Calu3 (cell line): ENCODE data around the gene KLHL5. TPM values are rescaled to one million over a fixed set of nuclear protein-coding genes. Genes with fewer than 3 reads are reported as not detected.

Experiments used
- BruUV-seq: library from RNA; stranded (reverse); fragments of 400-500 nt; replicated peaks from 2 replicates; lab custom pipeline; 2021; lab: Mats Ljungman, UMichigan
- CTCF ChIA-PET: fragments of 300-600 bp; sonication (Branson Sonifier 250); formaldehyde crosslinking; loops from one replicate; lab custom pipeline; 2022; ENCODE audit warnings: antibody characterized with exemption; lab: Charles Lee
- DNase-seq: peaks from one replicate; pipeline ENCODE4 v3.0.0; 2022
- H3K27ac Mint-ChIP-seq: one replicate; pipeline ENCODE4 v1.8.0; 2022; ENCODE audit warnings: mixed read lengths; ENCODE audit not compliant: unreplicated experiment
- H3K27me3 Mint-ChIP-seq: one replicate; pipeline ENCODE4 v1.8.0; 2022; ENCODE audit warnings: mixed read lengths; ENCODE audit not compliant: unreplicated experiment
- H3K36me3 Mint-ChIP-seq: one replicate; pipeline ENCODE4 v1.8.0; 2022; ENCODE audit warnings: mild to moderate bottlenecking, moderate library complexity, mixed read lengths; ENCODE audit not compliant: insufficient read depth, unreplicated experiment
- H3K4me1 Mint-ChIP-seq: one replicate; pipeline ENCODE4 v1.8.0; 2022; ENCODE audit warnings: mild to moderate bottlenecking, low read depth, mixed read lengths; ENCODE audit not compliant: unreplicated experiment
- H3K4me3 Mint-ChIP-seq: one replicate; pipeline ENCODE4 v1.8.0; 2022; ENCODE audit warnings: mild to moderate bottlenecking, low read depth, moderate library complexity, mixed read lengths; ENCODE audit not compliant: unreplicated experiment
- H3K9me3 Mint-ChIP-seq: one replicate; pipeline ENCODE4 v1.8.0; 2022; ENCODE audit warnings: low read depth, mixed read lengths; ENCODE audit not compliant: unreplicated experiment
- CTCF ChIP-seq: fragments of 200-600 bp; IDR thresholded peaks from one replicate; pipeline ENCODE4 v1.8.0; 2022; ENCODE audit warnings: antibody characterized with exemption; ENCODE audit not compliant: unreplicated experiment
- intact Hi-C: fragments of 100-400 bp; cut with micrococcal nuclease; formaldehyde crosslinking; loops from one replicate; pipeline ENCODE4 v1.10.0; 2022; ENCODE audit not compliant: unreplicated experiment
- total RNA-seq: library from RNA; stranded (reverse); gene quantifications from 2 replicates; pipeline ENCODE4 v1.2.3, GENCODE V29; 2022

The KLHL5 gene
- total RNA-seq, 1 experiment from 2014 or later, result 57.4 TPM

- Mint-ChIP-seq H3K27me3 (no peaks in the 10 kb centered on the region), H3K9me3 (peaks cover 2% of the 10 kb centered on the region), H3K4me1 (peaks cover 9% of the 10 kb centered on the region), H3K4me3 (no peak overlapping the region), H3K36me3 (no peaks in the 10 kb centered on the region), H3K27ac (no peak overlapping the region)
- no TSS peak for BruUV-seq
- CTCF ChIA-PET, result no interaction called here
- no peak for DNase-seq
- intact Hi-C loops, result no loop called here
- TF ChIP-seq CTCF, result no peak
These were observed 40.4 kb upstream of the KLHL5 start for GRCh38 chr4:39021631-39022030.

GRCh38 chr4:39022241-39022640 lies 39.8 kb upstream of the KLHL5 start:
- intact Hi-C loops, result no loop called here
- Mint-ChIP-seq H3K4me3 (no peak overlapping the region), H3K9me3 (no peaks in the 10 kb centered on the region), H3K27ac (no peak overlapping the region), H3K4me1 (peaks cover 9% of the 10 kb centered on the region), H3K36me3 (no peaks in the 10 kb centered on the region), H3K27me3 (no peaks in the 10 kb centered on the region)
- BruUV-seq, result no TSS peak
- no peak for DNase-seq
- CTCF ChIA-PET, result no interaction called here
- no peak for TF ChIP-seq CTCF

GRCh38 chr4:39023059-39023458 lies 39.0 kb upstream of the KLHL5 start:
- no peak for DNase-seq
- intact Hi-C loops, result no loop called here
- Mint-ChIP-seq H3K4me1 (peaks cover 9% of the 10 kb centered on the region), H3K27ac (no peak overlapping the region), H3K4me3 (no peak overlapping the region), H3K9me3 (no peaks in the 10 kb centered on the region), H3K36me3 (no peaks in the 10 kb centered on the region), H3K27me3 (no peaks in the 10 kb centered on the region)
- no peak for TF ChIP-seq CTCF
- no TSS peak for BruUV-seq
- CTCF ChIA-PET, result no interaction called here

GRCh38 chr4:39024311-39024865 lies 37.6 kb upstream of the KLHL5 start:
- no peak for TF ChIP-seq CTCF
- Mint-ChIP-seq H3K4me1 (peaks cover 9% of the 10 kb centered on the region), H3K36me3 (no peaks in the 10 kb centered on the region), H3K27me3 (no peaks in the 10 kb centered on the region), H3K27ac (no peak overlapping the region), H3K9me3 (no peaks in the 10 kb centered on the region), H3K4me3 (no peak overlapping the region)
- intact Hi-C loops, result no loop called here
- no peak for DNase-seq
- CTCF ChIA-PET, result no interaction called here
- BruUV-seq, result no TSS peak
